Panc1 (cell line): ENCODE measurements around the gene CCDC141. TPM values are rescaled to one million over a fixed set of nuclear protein-coding genes. Genes with fewer than 3 reads are reported as not detected.

Source experiments
- ATAC-seq: fragments of 200-7000 bp; cut with Tn5 transposase; 2 replicates; pipeline ENCODE4 v1.9.1; 2020; ENCODE audit warnings: mild to moderate bottlenecking, moderate library complexity
- BruUV-seq: library from RNA; stranded (reverse); fragments of 400-500 nt; replicated peaks from 2 replicates; lab custom pipeline; 2021; lab: Mats Ljungman, UMichigan
- CTCF ChIA-PET: fragments of 300-600 bp; sonication (Branson Sonifier 250); formaldehyde crosslinking; loops from one replicate; lab custom pipeline; 2022; ENCODE audit warnings: antibody characterized with exemption; lab: Charles Lee
- POLR2A ChIA-PET: fragments of 300-600 bp; sonication (Branson Sonifier 250); formaldehyde crosslinking; loops from one replicate; lab custom pipeline; 2022; ENCODE audit warnings: antibody characterized with exemption; lab: Charles Lee
- DNase-seq: peaks from one replicate; pipeline ENCODE4 v3.0.0-alpha.2; 2010; ENCODE audit warnings: low read depth, low spot score
- H3K27ac ChIP-seq: 2 replicates; pipeline ENCODE4 v1.5.1; 2011; ENCODE audit warnings: mild to moderate bottlenecking, low read length, inconsistent platforms
- H3K27me3 ChIP-seq: fragments of 200-500 bp; sonication (Bioruptor generic); 2 replicates; pipeline ENCODE4 v1.6.0; 2014; ENCODE audit warnings: low read length, inconsistent platforms; ENCODE audit not compliant: control insufficient read depth, insufficient read depth
- H3K36me3 ChIP-seq: fragments of 200-500 bp; sonication (Bioruptor generic); 2 replicates; pipeline ENCODE4 v1.5.1; 2014; ENCODE audit warnings: inconsistent platforms, mild to moderate bottlenecking, low read length, moderate library complexity; ENCODE audit not compliant: control insufficient read depth, insufficient read depth
- H3K4me1 ChIP-seq: 2 replicates; pipeline ENCODE4 v1.5.1; 2011; ENCODE audit warnings: inconsistent platforms, mild to moderate bottlenecking, low read length, moderate library complexity; ENCODE audit not compliant: control insufficient read depth, insufficient read depth
- H3K4me3 ChIP-seq, 2 experiments: 2 replicates each; pipeline ENCODE4 v1.5.1; 2011 to 2012; ENCODE audit warnings: low read depth in 2 of 2, low read length in 2 of 2, mild to moderate bottlenecking in 2 of 2, inconsistent platforms in 1 of 2, moderate library complexity in 1 of 2
- H3K9me3 ChIP-seq: fragments of 200-500 bp; sonication (Bioruptor generic); 2 replicates; pipeline ENCODE4 v1.5.1; 2014; ENCODE audit warnings: low read depth, mild to moderate bottlenecking, inconsistent platforms, low read length, moderate library complexity; ENCODE audit not compliant: control insufficient read depth, insufficient read depth
- CTCF ChIP-seq: fragments of 450-650 bp; IDR thresholded peaks from 2 replicates; pipeline ENCODE4 v1.5.1; 2017; ENCODE audit warnings: mild to moderate bottlenecking
- POLR2AphosphoS5 ChIP-seq: IDR thresholded peaks from 2 replicates; pipeline ENCODE4 v1.6.1; 2012; ENCODE audit warnings: mild to moderate bottlenecking, low read depth, low read length, moderate library complexity
- REST ChIP-seq, 2 experiments: IDR thresholded peaks; 2 replicates each; pipeline ENCODE4 v1.6.1; 2011 to 2012; ENCODE audit warnings: low read depth in 2 of 2, control low read depth in 1 of 2, low read length in 1 of 2, mild to moderate bottlenecking in 1 of 2, moderate library complexity in 1 of 2; ENCODE audit not compliant: insufficient read depth in 1 of 2
- SIN3A ChIP-seq: IDR thresholded peaks from 2 replicates; pipeline ENCODE4 v1.6.1; 2012; ENCODE audit warnings: low read depth, mild to moderate bottlenecking, low read length, moderate library complexity, borderline replicate concordance; ENCODE audit not compliant: insufficient read depth
- TCF7L2 ChIP-seq: IDR thresholded peaks from 2 replicates; pipeline ENCODE4 v1.6.1; 2011; ENCODE audit warnings: mild to moderate bottlenecking, low read depth, low read length, inconsistent platforms
- in situ Hi-C: cut with HindIII; loops from 2 replicates; pipeline ENCODE4 v1.10.0; 2016; ENCODE audit warnings: low sequenced_read_pairs, low pct_unique_long_range_greater_than_20kb
- intact Hi-C: fragments of 100-400 bp; cut with micrococcal nuclease; formaldehyde crosslinking; loops from one replicate; pipeline ENCODE4 v1.10.0; 2022; ENCODE audit not compliant: unreplicated experiment
- total RNA-seq: library from RNA; stranded (reverse); gene quantifications from one replicate; pipeline ENCODE4 v1.2.1, GENCODE V29; 2021; ENCODE audit not compliant: unreplicated experiment

The CCDC141 gene
- total RNA-seq, 1 experiment from 2014 or later: 0.10 TPM

GRCh38 chr2:178825183-178825582, 224.8 kb downstream of the CCDC141 start:
- no peak overlapping the region for H3K4me3 ChIP-seq
- no TSS peak for BruUV-seq
- TF ChIP-seq TCF7L2 (no peak), REST (IDR thresholded peaks at IDR 0.05; ENCODE audit: insufficient read depth in 1 of 2, low read depth in 2 of 2, low read length in 1 of 2) (no peak), CTCF (no peak), POLR2AphosphoS5 (no peak), SIN3A (no peak)
- in situ Hi-C loops: no loop called here
- H3K27ac ChIP-seq: no peak overlapping the region
- H3K36me3 ChIP-seq: no peaks in the 10 kb centered on the region
- ChIA-PET POLR2A (no interaction called here), CTCF (no interaction called here)
- H3K9me3 ChIP-seq: no peaks in the 10 kb centered on the region
- no peak for ATAC-seq
- H3K4me1 ChIP-seq: no peaks in the 10 kb centered on the region
- no peak for DNase-seq
- H3K27me3 ChIP-seq: no peaks in the 10 kb centered on the region
- intact Hi-C loops: no loop called here

- Histone ChIP-seq H3K4me1 (no peaks in the 10 kb centered on the region), H3K27me3 (no peaks in the 10 kb centered on the region), H3K36me3 (no peaks in the 10 kb centered on the region), H3K27ac (no peak overlapping the region), H3K4me3 (no peak overlapping the region), H3K9me3 (no peaks in the 10 kb centered on the region)
- intact Hi-C loops (no loop called here), in situ Hi-C loops (no loop called here)
- ChIA-PET CTCF (no interaction called here), POLR2A (no interaction called here)
- ATAC-seq (no peak), DNase-seq (no peak)
- TF ChIP-seq SIN3A (no peak), POLR2AphosphoS5 (no peak), TCF7L2 (no peak), REST (IDR thresholded peaks at IDR 0.05; ENCODE audit: insufficient read depth in 1 of 2, low read depth in 2 of 2, low read length in 1 of 2) (no peak), CTCF (no peak)
- BruUV-seq: no TSS peak
These were observed 225.8 kb downstream of the CCDC141 start for GRCh38 chr2:178824181-178824580.
